Measurements from ENCODE around the gene ATP11A.

DNA sequence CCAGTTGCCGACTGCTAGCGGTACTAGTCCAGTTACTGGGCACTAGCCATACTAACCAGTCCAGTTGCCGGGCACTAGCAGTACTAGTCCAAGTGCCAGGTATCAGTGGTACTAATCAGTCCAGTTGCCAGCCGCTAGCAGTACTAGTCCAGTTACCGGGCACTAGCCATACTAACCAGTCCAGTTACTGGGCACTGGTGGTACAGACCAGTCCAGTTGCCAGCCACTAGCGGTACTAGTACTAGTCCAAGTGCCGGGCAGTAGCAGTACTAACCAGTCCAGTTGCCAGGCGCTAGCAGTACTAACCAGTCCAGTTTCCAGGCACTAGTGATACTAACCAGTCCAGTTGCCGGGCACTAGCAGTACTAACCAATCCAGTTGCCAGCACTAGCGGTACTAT, 155.0 kb downstream of the ATP11A start:
- TF ChIP-seq, protein P1, sequence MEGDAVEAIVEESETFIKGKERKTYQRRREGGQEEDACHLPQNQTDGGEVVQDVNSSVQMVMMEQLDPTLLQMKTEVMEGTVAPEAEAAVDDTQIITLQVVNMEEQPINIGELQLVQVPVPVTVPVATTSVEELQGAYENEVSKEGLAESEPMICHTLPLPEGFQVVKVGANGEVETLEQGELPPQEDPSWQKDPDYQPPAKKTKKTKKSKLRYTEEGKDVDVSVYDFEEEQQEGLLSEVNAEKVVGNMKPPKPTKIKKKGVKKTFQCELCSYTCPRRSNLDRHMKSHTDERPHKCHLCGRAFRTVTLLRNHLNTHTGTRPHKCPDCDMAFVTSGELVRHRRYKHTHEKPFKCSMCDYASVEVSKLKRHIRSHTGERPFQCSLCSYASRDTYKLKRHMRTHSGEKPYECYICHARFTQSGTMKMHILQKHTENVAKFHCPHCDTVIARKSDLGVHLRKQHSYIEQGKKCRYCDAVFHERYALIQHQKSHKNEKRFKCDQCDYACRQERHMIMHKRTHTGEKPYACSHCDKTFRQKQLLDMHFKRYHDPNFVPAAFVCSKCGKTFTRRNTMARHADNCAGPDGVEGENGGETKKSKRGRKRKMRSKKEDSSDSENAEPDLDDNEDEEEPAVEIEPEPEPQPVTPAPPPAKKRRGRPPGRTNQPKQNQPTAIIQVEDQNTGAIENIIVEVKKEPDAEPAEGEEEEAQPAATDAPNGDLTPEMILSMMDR (IDR thresholded peaks at IDR 0.05) = no peak
- TF ChIP-seq POLR2A (IDR thresholded peaks at IDR 0.05) (no peak), EP300 (IDR thresholded peaks at IDR 0.05) (no peak)
